GM19328 (cell line): ENCODE data around the gene SURF4.

Source experiments
- ATAC-seq: cut with Tn5 transposase; IDR thresholded peaks from one replicate; pipeline ENCODE4 v1.9.1; 2021; ENCODE audit warnings: mild to moderate bottlenecking, moderate library complexity; ENCODE audit not compliant: unreplicated experiment

The SURF4 gene

DNA sequence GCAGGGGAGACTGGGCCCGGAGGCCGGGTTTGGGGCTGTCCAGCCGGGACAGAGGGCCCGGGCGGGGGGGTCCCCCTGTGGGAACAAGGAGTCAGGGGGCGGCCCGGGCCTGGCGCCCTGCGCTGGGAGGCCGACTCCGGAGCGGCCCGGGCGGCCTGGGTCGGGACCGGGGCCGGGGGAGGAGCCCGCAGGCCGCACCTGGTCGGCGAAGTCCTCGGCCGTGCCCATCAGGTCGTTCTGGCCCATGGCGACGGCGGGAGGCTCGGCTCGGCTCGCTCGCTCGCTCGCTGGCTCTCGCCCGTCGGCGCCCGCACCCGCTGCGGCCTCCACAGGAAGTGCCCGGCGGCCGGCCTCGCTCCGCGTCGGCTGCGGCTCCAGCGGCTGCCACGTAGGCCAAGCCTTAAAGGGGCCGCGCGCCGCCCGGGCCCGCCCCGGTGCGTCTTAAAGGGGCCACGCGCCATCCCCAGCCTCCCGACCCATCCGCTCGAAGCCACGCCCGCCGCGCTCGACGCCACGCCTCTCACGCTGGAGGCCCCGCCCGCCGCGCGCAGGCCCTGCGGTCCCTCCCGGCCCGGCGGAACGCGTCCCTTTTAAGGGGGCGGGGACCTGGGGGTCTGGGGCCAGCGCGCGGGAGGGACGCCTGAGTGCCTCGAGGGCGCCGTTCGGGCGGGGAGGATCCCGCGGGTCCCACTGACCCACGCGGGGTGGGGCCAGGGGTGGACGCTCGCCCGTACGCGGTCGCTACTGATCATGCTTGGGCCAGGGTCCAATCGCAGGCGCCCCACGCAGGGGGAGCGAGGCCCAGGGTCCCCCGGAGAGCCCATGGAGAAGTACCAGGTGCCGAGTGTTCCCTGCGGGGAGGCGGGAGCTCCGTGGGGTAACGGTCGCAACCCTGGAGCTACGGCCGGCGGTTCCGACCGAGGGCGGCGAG, at the start of gene SURF4, which contains the start of gene STKLD1:
TSS of gene SURF4 (minus strand) at position 337 of the 931 bp plus-strand sequence. CDS start at position 246, 91 bp downstream.
TSS of gene STKLD1 (plus strand) at position 643 of the 931 bp plus-strand sequence. CDS start at position 751, 108 bp downstream.
- peak; percentile 77 for ATAC-seq

DNA sequence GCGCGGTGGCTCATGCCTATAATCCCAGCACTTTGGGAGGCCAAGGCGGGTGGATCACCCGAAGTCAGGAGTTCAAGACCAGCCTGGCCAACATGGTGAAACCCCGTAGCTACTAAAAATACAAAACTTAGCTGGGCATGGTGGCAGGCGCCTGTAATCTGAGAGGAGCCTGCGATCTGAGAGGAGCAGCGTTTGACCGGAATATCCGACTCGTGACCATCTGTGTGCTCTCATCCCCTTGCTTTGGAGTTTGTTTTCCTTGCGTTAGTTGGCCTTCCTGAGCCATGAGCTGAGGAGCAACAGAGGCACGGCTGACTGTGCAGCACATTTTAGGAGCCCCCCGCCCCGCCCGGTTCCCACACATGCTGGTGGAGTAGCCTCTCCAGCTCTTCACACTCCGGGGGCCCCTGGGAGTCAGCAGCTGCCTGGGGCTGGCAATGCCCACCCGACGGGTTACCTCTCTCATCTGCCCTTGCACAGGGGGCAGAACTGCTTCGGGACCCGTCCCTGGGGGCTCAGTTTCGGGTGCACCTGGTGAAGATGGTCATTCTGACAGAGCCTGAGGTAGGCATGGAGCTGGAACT, 49.3 kb upstream of the SURF4 start:
- no peak for ATAC-seq

DNA sequence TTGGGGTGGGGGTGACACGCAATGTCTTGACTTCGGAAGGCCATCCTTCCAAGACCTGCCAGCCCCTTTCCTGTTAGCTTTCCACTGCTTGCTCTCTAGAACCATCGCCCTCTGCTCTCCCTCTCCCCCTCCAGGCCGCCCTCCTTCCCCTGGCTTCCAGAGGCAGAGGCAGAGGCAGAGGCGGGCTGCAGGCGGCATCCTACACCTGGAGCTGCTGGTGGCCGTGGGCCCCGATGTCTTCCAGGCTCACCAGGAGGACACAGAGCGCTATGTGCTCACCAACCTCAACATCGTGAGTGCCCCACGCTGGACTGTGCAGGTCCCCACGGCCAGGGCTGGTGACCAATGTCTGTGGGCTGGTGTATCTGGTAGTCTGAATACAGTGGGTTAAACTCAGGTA, 48.3 kb upstream of the SURF4 start:
- no peak for ATAC-seq

DNA sequence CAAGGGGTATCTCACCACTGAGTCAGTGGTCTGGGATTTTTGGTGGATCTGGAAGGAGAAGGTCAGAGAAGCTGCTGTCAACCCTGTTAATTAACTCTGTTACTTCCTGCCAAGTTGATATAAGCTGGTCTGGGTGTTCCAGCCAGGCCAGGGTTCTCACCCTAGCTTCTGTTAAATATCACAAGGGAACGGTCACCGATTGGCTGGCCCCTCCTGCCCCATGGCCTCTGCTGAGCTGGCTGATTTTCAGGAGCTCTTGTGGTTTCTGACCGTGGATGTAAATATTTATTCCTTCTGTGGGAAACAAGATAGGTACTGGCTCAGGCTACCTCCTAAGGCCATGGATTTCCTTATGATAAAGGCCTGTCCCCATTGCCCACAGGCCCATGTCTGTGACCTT, 47.4 kb upstream of the SURF4 start:
- no peak for ATAC-seq

DNA sequence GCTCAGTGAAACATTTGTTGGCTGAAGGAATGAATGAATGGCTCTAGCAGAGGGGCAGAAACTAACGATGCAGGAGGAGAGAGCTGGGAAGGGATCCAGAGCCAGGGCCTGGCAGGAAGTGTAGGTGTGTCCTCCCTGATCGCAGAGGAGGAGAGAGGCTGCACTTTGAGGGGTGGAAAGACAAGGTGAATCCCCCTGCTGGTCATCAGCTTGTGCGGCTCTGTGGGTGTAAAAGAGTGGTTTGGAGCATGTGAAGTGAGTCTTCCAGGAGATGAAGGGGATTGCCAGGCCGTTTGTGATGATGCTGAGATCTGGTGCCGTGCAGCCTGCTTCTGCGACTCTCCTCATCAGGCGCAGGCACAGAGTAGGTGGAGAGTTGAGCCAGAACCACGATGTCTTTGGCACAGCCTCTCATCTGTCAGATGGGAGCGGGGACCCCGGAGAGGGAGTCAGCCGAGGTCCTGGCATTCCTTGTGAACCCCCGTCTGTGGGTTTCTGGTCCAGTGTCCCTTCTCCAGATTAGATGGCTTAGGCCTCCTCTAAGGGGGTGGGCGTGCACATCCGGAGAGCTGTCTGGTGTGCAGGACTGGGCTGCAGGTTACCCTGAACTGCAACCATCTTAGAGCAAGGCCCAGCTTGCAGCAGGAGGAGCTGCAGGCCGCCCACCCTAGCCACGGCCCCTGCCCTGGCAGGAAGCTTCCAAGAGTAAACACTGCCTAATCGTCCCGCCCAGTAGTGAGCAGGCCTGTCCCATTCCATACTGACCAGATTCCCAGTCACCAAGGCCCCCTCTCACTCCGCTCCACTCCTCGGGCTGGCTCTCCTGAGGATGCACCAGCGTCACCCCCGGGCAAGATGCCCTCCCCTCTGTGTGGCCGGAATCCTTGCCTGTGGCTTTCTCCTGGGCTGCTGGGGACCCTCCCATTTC, 46.0 kb upstream of the SURF4 start, which contains the start of gene ADAMTS13:
TSS of gene ADAMTS13 (plus strand) at position 753 of the 928 bp plus-strand sequence. CDS start at position 830, 77 bp downstream.
- no peak for ATAC-seq

DNA sequence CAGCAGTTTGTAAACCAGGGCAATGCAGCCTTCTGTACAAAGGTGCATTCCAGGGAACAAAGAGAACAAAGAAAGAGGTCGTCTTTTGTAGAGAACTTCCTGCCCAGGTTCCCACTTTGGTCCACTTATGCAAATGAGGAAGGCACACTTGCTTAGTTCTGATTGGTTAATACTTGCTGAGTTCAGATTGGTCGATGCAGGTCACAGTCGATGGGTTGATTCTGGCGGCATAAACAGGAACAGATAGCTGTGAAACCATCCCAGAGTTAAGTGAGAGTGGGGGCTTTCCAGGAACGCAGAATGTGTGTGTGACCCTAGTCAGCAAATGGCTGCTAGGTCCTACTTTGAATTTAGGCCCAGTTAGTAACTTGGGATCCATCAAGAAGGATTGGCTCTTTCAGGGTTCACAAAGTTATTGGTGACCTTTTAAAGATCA, 44.5 kb upstream of the SURF4 start:
- ATAC-seq: no peak

DNA sequence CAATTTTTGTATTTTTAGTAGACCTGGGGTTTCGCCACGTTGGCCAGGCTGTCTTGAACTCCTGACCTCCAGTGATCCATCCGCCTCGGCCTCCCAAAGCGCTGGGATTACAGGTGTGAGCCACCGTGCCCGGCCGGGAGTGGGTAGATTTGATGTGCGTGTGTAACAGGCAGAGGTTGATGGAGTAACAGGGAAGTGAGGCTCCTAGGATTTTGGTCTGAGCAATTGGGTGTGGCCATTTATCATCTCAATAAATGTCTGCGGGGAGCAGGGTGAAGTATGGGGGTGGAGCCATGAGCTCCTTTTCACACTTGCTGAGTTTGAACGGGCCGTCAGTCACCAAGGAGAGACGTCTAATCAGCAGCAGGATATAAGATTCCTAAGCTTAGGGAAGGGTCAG, 43.1 kb upstream of the SURF4 start:
- ATAC-seq: no peak

DNA sequence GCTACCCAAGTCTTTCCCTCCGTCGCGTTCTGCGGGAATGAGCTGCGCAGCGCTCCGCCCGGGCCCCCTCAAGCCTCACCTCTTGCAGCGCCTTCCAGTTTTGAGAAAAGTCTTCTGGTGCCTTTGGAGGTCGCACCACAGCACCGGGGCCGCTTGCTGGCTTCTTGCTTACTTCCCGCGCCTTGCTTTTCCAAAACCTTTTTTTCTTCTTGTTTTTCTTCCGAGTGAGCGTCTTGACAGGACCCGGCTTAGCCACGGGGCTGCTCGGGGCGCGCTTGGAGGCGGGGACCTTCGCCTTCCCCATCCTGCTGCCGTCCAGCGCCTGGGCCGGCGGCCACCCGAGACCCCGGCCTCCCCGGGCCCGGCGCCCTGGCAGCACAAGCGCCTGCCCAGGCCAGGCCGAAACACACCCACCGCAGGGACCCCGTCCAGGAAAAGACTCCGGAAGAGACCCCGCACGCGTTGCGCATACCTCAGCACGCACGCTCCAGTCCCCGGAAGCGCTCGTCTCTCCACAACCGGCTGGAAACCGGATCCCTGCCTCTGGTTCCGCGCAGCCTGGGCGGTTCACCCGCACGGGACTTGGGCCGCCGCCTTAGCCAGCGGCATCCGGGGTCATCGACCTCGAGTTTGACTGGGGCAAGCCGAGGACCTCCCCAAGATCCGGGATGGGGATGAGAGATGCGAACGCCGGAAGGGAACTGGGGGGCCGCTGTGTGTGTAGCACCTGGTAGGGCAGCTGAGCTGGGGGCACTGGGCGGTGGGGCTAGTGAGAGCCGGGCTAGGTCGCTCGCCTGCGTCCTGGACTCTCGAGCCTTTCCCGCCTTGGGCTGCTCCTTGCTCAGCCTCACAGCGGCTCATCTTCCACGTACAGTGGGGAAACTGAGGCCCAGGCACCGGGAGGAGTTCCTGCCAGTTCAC, 41.9 kb upstream of the SURF4 start, which contains the start of gene REXO4:
TSS of gene REXO4 (minus strand) at position 470 of the 921 bp plus-strand sequence. CDS start at position 304, 166 bp downstream.
- peak; percentile 78 for ATAC-seq

DNA sequence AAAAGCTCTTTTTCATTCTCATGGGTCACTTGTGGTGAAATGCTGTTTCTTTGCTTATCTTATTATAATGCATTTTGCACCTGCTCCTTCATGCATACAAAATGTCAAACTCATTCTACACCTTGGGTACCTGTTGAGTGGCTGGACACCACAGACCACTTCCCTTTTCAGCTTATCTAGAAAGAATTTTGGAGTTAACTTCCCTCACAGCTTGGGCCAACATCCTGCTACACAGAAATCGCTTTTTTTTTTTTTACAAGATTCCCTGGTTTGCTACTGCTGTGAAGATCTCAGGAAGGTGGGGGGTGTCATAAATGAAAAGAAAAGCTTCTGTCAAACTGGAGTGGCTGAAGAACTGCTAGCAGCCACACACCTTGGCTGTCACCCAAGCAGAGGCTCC, 39.3 kb upstream of the SURF4 start:
- ATAC-seq: no peak

DNA sequence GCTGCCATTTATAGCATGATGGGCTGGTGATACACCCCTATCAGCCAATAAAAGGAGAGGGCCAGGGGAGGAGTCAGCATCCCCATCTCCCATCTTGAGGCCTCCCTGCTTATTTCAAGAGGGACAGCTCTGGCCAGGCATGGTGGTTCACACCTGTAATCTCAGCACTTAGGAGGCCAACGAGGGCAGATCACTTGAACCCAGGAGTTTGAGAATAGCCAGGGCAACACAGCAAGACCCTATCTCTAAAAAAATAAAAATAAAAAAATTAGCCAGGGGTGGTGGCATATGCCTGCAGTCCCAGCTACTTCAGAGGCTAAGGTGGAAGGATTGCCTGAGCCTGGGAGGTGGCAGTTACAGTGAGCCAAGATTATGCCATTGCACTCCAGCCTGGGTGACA, 32.2 kb upstream of the SURF4 start:
- ATAC-seq: no peak

DNA sequence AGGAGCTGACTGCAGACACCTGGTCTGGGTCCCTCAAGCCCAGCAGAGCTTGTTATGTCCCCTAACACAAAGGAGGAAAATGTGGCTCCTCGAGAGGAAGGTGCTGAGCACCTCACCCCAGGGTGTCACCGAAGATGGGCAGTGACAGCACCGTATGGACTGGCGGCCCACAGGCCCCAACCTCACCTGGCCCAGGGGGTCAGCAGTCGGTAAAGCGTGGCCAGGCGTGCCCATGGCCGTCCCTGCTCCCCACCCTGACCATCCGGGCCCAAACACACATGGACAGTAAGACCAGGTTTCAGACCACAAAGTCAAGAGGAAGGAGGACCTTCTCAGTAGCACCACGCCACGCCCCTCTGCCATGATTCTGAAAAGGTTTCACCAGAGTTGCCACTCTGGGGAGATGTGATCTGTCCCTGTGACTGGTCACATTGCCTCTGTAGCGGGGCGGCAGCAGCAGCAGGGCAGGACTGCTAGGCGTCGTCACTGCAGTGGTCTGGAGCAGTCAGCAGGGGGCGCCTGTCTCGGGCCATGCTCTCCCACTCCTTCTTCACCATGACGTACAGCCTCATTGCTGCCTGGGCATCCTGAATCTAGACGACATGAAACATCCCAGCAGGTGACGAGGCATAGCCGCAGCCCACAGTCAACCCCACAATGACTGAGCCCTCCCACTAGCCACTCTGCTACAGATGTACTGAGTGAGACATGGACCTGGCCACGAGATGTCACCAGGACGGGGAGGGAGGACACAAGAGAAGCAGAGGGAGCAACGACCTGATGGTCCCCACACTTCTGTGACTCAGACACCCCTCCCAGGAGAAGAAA, 30.8 kb upstream of the SURF4 start:
- no peak for ATAC-seq

DNA sequence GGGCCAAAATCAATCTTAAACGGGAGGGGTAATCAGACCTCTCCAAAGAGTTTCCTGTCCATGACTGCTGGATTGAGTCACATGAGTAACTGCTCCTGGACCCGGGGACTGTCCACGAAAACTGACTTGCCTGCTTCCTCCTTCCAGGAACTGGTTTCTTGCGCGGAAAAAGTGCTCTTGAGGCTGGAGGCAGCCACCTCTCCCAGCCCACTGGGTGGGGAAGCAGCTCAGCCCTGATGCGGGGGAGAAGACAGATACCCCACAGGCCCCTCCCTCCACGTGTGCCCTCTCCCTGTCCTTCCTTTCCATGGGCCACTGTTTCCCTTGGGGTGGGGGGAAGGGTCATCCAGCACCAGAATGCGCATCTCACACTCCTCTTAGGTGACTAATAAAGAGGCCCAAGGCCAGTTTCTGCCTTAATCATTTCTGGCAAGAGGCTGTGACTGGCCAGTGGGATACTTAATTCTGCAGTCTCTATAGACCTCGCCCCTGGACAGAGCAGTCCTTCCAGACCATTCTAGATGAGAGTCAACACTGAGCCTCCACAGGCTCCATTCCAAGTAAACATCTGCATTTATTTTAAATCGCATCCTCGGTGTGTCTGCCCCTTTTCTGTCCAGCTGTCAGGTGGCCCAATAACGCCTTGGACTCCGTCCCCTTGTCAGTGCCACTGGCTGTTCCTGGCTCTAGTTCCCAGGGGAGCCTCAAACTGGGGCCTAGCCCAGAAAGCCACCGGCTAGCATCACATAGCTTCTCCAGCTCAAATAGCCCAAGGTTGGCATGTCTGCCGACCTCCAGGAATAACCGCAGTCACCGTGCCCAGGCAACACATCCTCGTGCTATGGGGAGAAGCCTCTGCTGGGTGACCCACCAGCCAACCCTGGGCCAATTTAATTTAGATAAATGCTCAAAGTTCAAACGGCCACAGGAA, 29.9 kb upstream of the SURF4 start:
- no peak for ATAC-seq

DNA sequence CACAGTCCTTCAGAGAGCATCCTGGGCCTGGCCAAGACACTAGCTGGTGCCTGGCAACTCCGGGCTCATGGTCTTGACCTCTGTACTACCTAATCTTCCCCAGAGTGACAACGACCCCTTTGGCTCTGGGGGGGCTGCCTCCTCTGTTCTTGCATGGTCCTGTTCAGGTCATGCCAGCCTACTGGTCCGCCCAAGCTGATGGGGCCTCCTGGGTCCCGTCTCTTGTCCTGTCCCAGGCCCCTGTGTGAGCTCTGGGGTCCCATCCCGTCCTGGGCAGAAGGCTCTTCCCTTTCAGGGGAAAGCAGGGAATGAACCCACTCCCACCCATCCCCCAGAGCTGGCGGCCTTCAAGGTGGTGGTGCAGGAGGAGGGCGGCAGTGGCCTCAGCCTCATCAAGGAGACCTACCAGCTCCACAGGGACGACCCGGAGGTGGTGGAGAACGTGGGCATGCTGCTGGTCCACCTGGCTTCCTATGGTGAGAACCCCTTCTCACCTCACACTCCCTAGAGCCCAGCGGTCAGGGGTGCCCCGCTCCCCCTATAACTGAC, 28.7 kb upstream of the SURF4 start:
- no peak for ATAC-seq

DNA sequence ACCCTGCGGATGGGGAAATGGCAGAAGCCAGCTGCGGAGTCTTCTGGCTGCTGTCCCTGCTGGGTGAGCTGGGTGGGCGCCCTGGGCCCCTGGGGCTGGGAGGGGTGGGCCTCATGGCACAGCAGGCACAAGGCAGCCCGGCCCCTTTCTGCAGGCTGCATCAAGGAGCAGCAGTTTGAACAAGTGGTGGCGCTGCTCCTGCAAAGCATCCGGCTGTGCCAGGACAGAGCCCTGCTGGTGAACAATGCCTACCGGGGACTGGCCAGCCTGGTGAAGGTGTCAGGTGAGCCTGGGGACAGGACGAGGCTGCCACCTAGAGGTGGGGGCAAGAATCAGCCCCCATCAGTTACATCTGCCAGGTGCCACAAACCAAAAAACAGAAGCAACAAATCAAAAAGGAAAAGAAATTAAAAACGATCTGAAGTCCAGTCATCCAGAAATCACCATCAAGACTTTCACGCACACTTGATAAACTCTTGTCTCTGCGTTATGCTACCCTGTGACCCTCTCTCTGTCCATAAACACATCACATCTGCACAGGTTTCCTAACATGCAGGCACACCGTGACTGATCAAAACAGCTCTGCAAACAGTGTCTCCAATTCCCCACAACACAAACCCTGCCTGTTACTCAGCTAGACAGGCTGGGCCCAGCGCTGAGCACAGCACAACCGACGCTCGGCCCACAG, 28.1 kb upstream of the SURF4 start:
- ATAC-seq: no peak

DNA sequence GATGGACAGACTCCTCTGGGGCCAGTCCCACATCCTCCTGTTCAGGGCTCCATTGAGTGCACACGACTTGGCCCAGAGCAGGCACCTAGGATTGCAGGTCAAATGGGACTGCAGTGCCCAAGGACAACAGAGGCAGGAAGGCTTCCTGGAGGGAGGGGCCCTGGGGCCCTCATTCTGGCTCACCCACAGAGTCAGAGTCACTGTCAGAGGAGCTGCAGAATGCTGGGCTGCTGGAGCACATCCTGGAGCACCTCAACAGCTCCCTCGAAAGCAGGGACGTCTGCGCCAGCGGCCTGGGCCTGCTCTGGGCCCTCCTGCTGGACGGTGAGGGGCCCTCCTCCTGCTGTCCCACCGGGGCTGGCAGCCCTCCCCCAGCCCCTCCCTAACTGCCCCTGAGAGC, 26.8 kb upstream of the SURF4 start:
- no peak for ATAC-seq

DNA sequence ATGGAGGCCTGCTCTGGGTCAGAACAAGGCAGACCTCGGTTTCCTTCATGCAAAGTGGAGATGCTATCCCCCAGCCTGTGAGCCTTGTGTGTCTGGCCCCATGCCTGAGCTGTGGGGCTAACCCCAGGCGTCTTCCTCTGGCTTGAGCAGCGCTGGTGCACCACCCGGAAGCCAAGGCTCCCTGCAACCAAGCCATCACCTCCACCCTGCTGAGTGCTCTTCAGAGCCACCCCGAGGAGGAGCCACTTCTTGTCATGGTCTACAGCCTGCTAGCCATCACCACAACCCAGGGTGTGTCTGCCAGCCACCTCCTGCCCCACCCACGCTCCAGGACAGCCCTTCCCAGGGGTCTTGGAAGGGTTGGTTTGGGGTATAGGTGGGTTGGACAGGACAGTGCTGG, 25.7 kb upstream of the SURF4 start:
- no peak for ATAC-seq

DNA sequence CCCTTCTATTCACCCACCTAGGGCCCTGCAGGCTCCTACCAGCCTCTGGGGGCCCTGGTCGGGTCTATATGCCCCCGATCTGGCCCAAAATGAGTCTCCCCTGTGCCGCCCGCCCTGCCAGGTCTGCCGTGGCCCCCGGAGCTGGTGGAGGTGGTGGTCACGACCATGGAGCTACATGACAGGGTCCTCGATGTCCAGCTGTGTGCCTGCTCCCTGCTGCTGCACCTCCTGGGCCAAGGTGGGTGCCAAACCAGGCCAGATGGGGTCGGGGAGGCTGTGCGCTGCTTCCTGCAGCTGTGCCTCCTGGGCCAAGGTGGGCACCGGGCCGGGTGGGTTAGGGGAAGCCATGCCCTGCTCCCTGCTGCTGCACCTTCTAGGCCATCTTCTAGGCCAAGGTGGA, 24.4 kb upstream of the SURF4 start:
- ATAC-seq: no peak
